Thymus (tissue), 14 donors: Measurements from ENCODE around the gene CRYBB1. TPM values are rescaled to one million over a fixed set of nuclear protein-coding genes. Genes with fewer than 3 reads are reported as not detected.

ENCODE experiments used
- DNase-seq, 9 donors: peaks; one replicate each; pipeline ENCODE4 v3.0.0-alpha.2; 2013; ENCODE audit warnings: low spot score in 9 of 9, low read depth in 6 of 9, missing footprints in 1 of 9
- H3K27ac ChIP-seq, 2 donors: one replicate each; pipeline ENCODE4 v1.5.1; 2013; ENCODE audit warnings: control low read depth in 1 of 2, low read depth in 1 of 2, low read length in 1 of 2, mild to moderate bottlenecking in 1 of 2, moderate library complexity in 1 of 2
- H3K27me3 ChIP-seq, 2 donors: one replicate each; pipeline ENCODE4 v1.5.1; 2013; ENCODE audit warnings: low read length in 1 of 2; ENCODE audit not compliant: control insufficient read depth in 2 of 2, insufficient read depth in 1 of 2
- H3K36me3 ChIP-seq, 2 donors: one replicate each; pipeline ENCODE4 v1.5.1; 2013; ENCODE audit warnings: low read length in 1 of 2, mild to moderate bottlenecking in 1 of 2, moderate library complexity in 1 of 2; ENCODE audit not compliant: control insufficient read depth in 2 of 2, insufficient read depth in 2 of 2
- H3K4me1 ChIP-seq, 2 donors: one replicate each; pipeline ENCODE4 v1.5.1; 2013; ENCODE audit warnings: low read length in 2 of 2; ENCODE audit not compliant: control insufficient read depth in 2 of 2, insufficient read depth in 2 of 2
- H3K4me3 ChIP-seq, 2 donors: one replicate each; pipeline ENCODE4 v1.5.1; 2013; ENCODE audit warnings: low read length in 2 of 2, control low read depth in 1 of 2, mild to moderate bottlenecking in 1 of 2
- H3K9me3 ChIP-seq, 2 donors: one replicate each; pipeline ENCODE4 v1.5.1; 2013; ENCODE audit warnings: low read length in 1 of 2, mild to moderate bottlenecking in 1 of 2; ENCODE audit not compliant: control insufficient read depth in 2 of 2, insufficient read depth in 1 of 2
- WGBS: extraction: QIAGEN DNeasy Blood & Tissue Kit; methylation state at CpG from one replicate; pipeline ENCODE4 v1.1.7; 2013; 5-methylcytosine and 5-hydroxymethylcytosine counted together
- long read RNA-seq, 10 donors: transcript quantifications; one replicate each; lab custom pipeline, GENCODE V29; 2026
- polyA plus RNA-seq: library from polyadenylated mRNA; stranded (reverse); fragments of 200-250 nt; gene quantifications from one replicate; pipeline ENCODE4 v1.2.3, GENCODE V29; 2013
- total RNA-seq: library from RNA; stranded (reverse); fragments of 120-200 nt; gene quantifications from one replicate; pipeline ENCODE4 v1.2.4, GENCODE V29; 2013
- donor health status: healthy.

The CRYBB1 gene
- total RNA-seq (0.85 TPM), polyA plus RNA-seq (1.7 TPM)
- long read RNA-seq, donor 1, result 0 reads
- long read RNA-seq, donor 2, result 0 reads
- long read RNA-seq, donor 3, result 0 reads
- long read RNA-seq, donor 4, result 0 reads
- long read RNA-seq, donor 5, result 0 reads
- long read RNA-seq, donor 6, partial matches to known transcripts, result 0 of 1 reads
- long read RNA-seq, donor 6, other reads (novel, unspliced or antisense), result 0 of 1 reads
- long read RNA-seq, donor 7, result 0 reads
- long read RNA-seq, donor 8, partial matches to known transcripts, result 0 of 1 reads
- long read RNA-seq, donor 8, other reads (novel, unspliced or antisense), result 0 of 1 reads
- long read RNA-seq, donor 9, result 0 reads
- long read RNA-seq, donor 10, result 0 reads

DNA sequence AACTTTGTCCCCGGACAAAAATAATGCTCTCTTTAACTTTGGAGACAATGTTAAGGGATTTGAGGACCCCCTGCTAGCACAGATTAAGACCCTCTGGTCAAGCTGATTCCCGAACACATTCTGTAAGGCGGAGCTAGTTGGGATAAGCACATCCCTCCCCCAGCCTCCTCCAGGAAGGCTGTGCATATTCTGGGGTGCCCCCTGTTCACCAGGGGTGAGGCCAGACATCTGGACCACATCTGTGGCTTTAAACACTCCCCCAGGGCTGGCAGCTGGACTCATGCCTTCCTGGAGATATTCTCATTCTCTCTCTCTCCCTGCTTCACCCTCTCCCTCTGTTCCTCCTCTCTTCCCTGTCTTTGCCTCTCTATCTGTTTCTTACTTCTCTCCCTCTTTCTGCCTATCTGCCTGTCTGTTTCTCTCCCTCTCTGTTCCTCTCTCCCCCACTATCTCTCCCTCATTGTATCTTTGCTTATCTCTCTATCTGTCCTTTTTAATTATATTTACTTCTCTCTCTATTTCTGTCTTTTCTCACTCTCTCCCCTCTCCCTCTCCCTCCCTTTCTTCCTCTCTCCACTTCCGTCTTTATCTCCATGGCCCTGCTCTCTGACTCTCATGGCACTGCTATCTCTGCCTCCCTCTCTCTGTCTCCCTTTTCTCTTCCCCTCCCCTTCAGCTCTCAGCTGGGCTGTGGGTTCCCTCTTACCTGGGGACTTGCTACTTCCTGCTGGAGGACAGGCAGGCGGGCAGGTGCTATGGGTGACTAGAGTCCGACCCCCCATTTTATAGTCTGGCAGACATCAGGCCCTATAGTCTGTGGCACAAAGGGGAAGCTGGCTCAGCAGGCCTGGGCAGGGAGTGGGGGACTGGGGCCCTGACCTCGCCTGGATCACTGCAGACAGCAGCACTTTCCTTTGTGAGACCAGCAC, at the start of gene CRYBB1:
Gene CRYBB1, minus strand, starts transcription at position 757 of the 929 bp plus-strand sequence. CDS start 1,708 bp downstream, outside the sequence.
- Histone ChIP-seq H3K36me3 (no peaks in the 10 kb centered on the region), H3K27me3 (peaks cover 0 to 10% of the 10 kb centered on the region in 2 donors), H3K9me3 (peaks cover 1 to 5% of the 10 kb centered on the region in 2 donors), H3K27ac (no peak within 1 kb of the TSS), H3K4me1 (peaks cover 0 to 23% of the 10 kb centered on the region in 2 donors), H3K4me3 (no peak within 1 kb of the TSS)
- WGBS, result 62% methylated on average over 7 of the region's 7 CpGs
- peak in 3 of 9 donors; percentile 16 to 28 (median 24) for DNase-seq

DNA sequence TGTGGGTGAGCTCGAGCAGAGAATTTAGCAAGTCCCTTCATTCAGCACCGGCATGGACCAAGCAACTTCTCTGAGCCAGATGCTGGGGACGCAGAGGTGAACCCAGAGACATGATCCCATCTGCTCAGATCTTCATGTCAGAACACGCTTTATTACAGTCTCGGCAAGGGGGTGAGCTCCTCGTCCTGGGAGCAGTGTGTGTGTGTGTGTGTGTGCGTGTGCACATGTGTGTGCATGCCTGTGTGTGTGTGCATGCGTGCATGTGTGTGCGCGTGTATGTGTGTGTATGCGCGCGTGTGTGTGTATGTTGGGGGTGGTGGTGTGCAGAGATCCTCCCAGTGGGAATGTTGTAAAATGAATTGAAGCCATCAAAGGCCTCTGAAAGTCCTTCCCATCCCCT, 49.3 kb upstream of the CRYBB1 start:
- no peak overlapping the region for H3K4me3 ChIP-seq
- H3K36me3 ChIP-seq, result no peaks in the 10 kb centered on the region
- H3K9me3 ChIP-seq, result no peaks in the 10 kb centered on the region
- H3K4me1 ChIP-seq, result peaks cover 5 to 15% of the 10 kb centered on the region in 2 donors
- H3K27me3 ChIP-seq, result no peaks in the 10 kb centered on the region
- DNase-seq, result no peak
- H3K27ac ChIP-seq, result no peak overlapping the region
- 92% methylated on average over 13 of the region's 13 CpGs for WGBS

DNA sequence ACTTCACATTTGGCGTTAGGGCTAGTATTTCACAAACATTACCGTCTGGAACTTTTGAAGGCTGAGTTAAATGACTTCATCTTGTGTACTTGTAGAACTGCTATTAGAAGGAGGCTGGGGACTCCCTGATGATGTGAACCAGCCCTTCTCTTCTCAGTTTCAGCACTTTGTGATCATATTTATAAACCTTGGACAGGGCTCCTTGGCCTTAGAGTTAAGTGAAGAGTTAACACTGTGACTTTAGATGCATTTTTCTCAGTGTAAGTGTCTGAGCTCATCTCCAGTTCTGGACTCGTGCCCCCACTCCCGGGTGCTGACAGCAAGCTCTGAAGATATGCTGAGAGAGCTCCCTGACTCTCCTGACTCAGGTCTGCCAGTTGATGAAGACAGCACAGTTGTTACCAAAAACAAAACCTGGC, 48.0 kb upstream of the CRYBB1 start:
- Histone ChIP-seq H3K27me3 (peaks cover 0 to 2% of the 10 kb centered on the region in 2 donors), H3K4me1 (peaks cover 2% of the 10 kb centered on the region in 2 donors), H3K4me3 (no peak overlapping the region), H3K36me3 (no peaks in the 10 kb centered on the region), H3K9me3 (no peaks in the 10 kb centered on the region), H3K27ac (no peak overlapping the region)
- DNase-seq, result no peak
- WGBS, result 71% methylated on average over 4 of the region's 4 CpGs

DNA sequence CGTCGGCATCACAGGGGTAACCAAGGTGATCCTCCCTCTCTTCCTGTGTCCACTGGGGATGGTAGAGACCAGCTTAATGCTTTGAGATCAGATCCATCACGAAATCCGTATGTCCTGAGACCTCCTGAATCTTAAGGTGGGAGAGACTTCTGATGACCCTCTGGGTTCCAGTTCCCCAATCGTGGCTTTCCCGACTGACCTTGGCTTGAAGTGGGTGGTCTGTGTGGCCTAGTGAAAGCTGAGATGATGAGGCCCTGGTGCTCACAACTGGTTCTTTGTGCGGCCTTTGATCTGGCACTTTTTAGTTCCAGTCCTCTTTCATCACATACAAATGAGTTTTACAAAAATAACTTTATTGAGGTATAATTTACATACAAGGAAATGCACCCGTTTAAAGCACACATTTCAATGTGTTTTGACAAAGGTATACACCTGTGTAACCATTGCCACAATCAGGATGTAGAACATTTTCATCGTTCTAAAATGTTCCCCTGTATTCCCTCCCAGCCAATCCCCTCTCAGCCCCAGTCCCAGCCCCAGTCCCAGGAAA, 45.6 kb upstream of the CRYBB1 start:
- 93% methylated on average over 9 of the region's 9 CpGs for WGBS
- no peaks in the 10 kb centered on the region for H3K36me3 ChIP-seq
- no peak for DNase-seq
- no peaks in the 10 kb centered on the region for H3K9me3 ChIP-seq
- no peak overlapping the region for H3K27ac ChIP-seq
- H3K27me3 ChIP-seq, result peaks cover under 1 to 11% of the 10 kb centered on the region in 2 donors
- peaks cover 10 to 12% of the 10 kb centered on the region in 2 donors for H3K4me1 ChIP-seq
- H3K4me3 ChIP-seq, result no peak overlapping the region

DNA sequence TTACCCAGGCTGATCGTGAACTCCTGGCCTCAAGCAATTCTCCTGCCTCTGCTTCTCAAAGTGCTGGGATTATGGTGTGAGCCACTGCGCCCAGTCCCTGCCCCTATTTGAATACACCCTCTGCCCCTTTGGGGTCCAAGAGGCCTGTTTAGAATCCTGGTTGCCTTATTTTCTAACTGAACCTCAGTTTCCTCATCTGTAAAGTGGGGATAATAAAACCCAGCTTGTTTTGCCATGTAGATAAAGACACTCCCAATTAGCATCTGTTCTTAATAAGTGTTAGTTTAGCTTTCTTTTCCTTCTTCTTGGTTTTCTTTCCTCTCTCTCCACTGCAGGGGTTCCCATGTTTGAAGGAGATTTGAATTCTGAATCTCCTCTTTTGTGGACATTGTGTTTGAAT, 44.3 kb upstream of the CRYBB1 start:
- DNase-seq, result no peak
- Histone ChIP-seq H3K27me3 (peaks cover 13 to 24% of the 10 kb centered on the region in 2 donors), H3K4me3 (no peak overlapping the region), H3K36me3 (no peaks in the 10 kb centered on the region), H3K27ac (no peak overlapping the region), H3K4me1 (peaks cover 22 to 25% of the 10 kb centered on the region in 2 donors), H3K9me3 (peaks cover 0 to 6% of the 10 kb centered on the region in 2 donors)
- WGBS, result 96% methylated on average over 2 of the region's 2 CpGs

DNA sequence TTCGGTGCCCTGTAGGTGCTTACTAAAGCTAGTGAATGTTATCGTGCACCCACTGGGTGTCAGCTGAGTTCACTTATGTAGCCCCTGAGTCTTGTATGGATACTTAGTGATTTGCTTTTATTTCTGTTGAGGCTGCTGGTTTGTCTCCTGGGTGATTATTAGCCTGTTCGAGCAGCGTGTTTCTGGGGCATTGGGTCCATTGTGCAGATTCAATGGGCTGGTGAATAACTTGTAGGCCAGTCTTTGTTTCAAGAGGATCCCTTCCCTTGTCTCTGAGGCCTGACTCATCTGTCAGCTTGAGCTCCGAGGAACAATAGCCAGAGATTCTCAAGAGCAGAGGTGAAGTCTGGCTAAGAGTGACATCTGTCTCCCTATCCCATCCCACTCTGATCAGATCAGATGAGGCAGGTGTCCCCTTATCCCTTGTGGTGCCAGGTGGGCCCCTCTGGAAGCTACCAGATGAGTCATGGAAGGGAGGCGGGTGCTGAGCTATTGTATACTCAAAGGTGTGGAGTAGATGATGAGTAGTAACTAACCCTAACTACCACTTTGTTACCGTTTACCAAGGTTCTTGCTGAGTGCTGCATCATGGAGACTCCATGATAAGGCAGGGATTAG, 43.2 kb upstream of the CRYBB1 start:
- Histone ChIP-seq H3K4me3 (no peak overlapping the region), H3K36me3 (no peaks in the 10 kb centered on the region), H3K27me3 (peaks cover 20 to 35% of the 10 kb centered on the region in 2 donors), H3K27ac (no peak overlapping the region), H3K4me1 (peaks cover 24 to 28% of the 10 kb centered on the region in 2 donors), H3K9me3 (peaks cover 0 to 7% of the 10 kb centered on the region in 2 donors)
- WGBS, result 96% methylated on average over 7 of the region's 7 CpGs
- DNase-seq, result no peak

DNA sequence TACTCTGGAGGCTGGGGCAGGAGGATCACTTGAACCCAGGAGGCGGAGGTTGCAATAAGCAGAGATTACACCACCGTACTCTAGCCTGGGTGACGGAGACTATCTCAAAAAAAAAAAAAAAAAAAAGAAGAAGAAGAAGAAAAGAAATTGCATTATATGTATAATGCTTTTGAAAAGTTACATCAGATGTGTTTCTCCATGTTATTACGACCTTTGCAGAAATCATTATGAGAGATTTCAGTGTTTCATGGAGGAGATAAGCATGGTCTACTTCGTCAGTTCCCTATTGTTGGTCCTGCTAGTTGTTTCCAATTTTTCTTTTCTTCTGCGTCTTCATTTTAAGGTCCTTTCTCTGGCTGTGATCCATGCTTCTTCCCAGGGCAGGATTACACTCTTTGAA, 42.5 kb upstream of the CRYBB1 start:
- no peak overlapping the region for H3K27ac ChIP-seq
- peaks cover 0 to 7% of the 10 kb centered on the region in 2 donors for H3K9me3 ChIP-seq
- H3K4me3 ChIP-seq, result no peak overlapping the region
- no peaks in the 10 kb centered on the region for H3K36me3 ChIP-seq
- no peak for DNase-seq
- 94% methylated on average over 6 of the region's 6 CpGs for WGBS
- H3K27me3 ChIP-seq, result peaks cover 21 to 42% of the 10 kb centered on the region in 2 donors
- peaks cover 24 to 27% of the 10 kb centered on the region in 2 donors for H3K4me1 ChIP-seq

DNA sequence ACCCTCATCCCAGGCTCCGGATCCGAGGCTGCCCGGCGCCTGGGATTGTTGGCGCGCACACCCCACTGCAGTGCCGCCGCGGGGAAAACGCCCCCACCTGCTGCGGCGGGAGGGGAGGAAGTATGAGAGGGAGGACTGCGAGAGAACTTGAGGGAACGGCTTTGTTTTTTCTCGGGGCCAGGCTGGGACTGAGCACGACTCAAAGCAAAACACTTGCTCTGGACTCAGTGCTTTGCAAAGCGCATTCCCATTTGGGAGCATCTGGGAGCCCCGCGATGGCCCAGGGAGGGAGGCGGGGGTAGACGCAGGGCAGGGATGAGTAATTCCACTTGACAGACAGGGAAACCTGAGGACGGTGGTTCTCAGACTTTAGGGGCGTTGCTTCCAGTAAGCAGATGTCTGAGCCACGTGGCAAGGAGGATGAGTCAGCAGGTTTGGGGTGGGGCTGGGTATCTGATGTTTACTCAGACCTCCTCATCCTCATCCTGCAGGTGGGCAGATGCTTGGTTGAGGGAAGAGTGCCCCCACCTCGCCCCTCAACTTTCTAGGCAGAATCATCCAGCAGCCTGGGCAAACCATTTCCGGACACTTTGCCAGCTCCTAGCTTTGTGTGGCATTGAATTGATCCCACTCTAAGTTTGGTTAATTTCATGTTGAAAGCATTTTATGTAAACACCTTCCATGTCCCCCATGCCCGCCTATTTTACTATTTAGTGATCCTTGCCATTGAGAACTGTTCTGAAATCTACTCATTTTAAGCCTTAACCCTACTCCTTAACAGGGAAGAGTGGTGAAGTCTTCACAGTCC, 41.0 kb upstream of the CRYBB1 start:
- Histone ChIP-seq H3K27me3 (peaks cover 22 to 53% of the 10 kb centered on the region in 2 donors), H3K36me3 (no peaks in the 10 kb centered on the region), H3K4me3 (peak overlapping the region; percentile 29 to 43), H3K4me1 (peaks cover 22 to 27% of the 10 kb centered on the region in 2 donors), H3K27ac (no peak overlapping the region), H3K9me3 (peaks cover 0 to 7% of the 10 kb centered on the region in 2 donors)
- WGBS, result 1% methylated on average over 27 of the region's 27 CpGs
- peak in 6 of 9 donors; percentile 65 to 87 (median 74) for DNase-seq
